GM15510 (cell line): ENCODE measurements around the gene TSPY10.
"Not testable (repeated sequence)": the region's sequence is repeated elsewhere in the genome, so short reads cannot be mapped to it uniquely, and the experiment has no call there.

Source experiments
- POLR2A ChIP-seq: IDR thresholded peaks from 3 replicates; pipeline ENCODE4 v1.6.1; 2011; ENCODE audit warnings: borderline replicate concordance; ENCODE audit not compliant: insufficient read length; ENCODE audit errors: extremely low read depth

The TSPY10 gene

GRCh38 chrY:9527580-9527979 lies at the start of gene TSPY10:
TSS of gene TSPY10 (plus strand) at chrY:9527880. CDS start at chrY:9527926, 46 bp downstream.
- TF ChIP-seq POLR2A = not testable (repeated sequence)

GRCh38 chrY:9486967-9487366 lies 40.7 kb upstream of the TSPY10 start, which contains the start of gene TSPY9:
TSS of gene TSPY9 (plus strand) at chrY:9487267. CDS start at chrY:9487313, 46 bp downstream.
- TF ChIP-seq POLR2A = not testable (repeated sequence)
